Left ventricle myocardium inferior (tissue), 1 donor: Measurements from ENCODE around the gene GON7. TPM values are rescaled to one million over a fixed set of nuclear protein-coding genes. Genes with fewer than 3 reads are reported as not detected.
"Not testable (repeated sequence)": the region's sequence is repeated elsewhere in the genome, so short reads cannot be mapped to it uniquely, and the experiment has no call there.

Experiments
- DNase-seq: peaks from one replicate; pipeline ENCODE4 v3.0.0-alpha.2; 2020
- H3K27ac ChIP-seq: fragments of 200-600 bp; replicated peaks from 2 replicates; pipeline ENCODE4 v1.8.0; 2021
- H3K27me3 ChIP-seq: fragments of 200-600 bp; 2 replicates; pipeline ENCODE4 v1.8.0; 2021; ENCODE audit warnings: low read depth
- H3K36me3 ChIP-seq: fragments of 200-600 bp; 2 replicates; pipeline ENCODE4 v1.8.0; 2021
- H3K4me1 ChIP-seq: fragments of 200-600 bp; 2 replicates; pipeline ENCODE4 v1.8.0; 2021
- H3K4me3 ChIP-seq: fragments of 200-600 bp; 2 replicates; pipeline ENCODE4 v1.8.0; 2021; ENCODE audit warnings: mild to moderate bottlenecking, moderate library complexity
- H3K9me3 ChIP-seq: fragments of 200-600 bp; replicated peaks from 2 replicates; pipeline ENCODE4 v1.8.0; 2021
- intact Hi-C: fragments of 100-400 bp; cut with micrococcal nuclease; formaldehyde crosslinking; loops from one replicate; pipeline ENCODE4 v1.11.0; 2022
- total RNA-seq: library from RNA; stranded (reverse); fragmentation: NEBNext Ultra II Directional; extraction: Animal tissue kit (Norgen Biotek cat#: 25700); gene quantifications from one replicate; pipeline ENCODE4 v1.2.1, GENCODE V29; 2021
- TF ChIP-seq, protein P1 (sequence below): fragments of 200-600 bp; IDR thresholded peaks from 2 replicates; pipeline ENCODE4 v1.8.0; 2021; ENCODE audit warnings: antibody characterized with exemption, mild to moderate bottlenecking, borderline replicate concordance
- donor health status: DM: no; HTN: yes; CAD: no; lungs with severe emphysema.

The GON7 gene
- total RNA-seq, 1 donor from 2014 or later, result 19.0 TPM

DNA sequence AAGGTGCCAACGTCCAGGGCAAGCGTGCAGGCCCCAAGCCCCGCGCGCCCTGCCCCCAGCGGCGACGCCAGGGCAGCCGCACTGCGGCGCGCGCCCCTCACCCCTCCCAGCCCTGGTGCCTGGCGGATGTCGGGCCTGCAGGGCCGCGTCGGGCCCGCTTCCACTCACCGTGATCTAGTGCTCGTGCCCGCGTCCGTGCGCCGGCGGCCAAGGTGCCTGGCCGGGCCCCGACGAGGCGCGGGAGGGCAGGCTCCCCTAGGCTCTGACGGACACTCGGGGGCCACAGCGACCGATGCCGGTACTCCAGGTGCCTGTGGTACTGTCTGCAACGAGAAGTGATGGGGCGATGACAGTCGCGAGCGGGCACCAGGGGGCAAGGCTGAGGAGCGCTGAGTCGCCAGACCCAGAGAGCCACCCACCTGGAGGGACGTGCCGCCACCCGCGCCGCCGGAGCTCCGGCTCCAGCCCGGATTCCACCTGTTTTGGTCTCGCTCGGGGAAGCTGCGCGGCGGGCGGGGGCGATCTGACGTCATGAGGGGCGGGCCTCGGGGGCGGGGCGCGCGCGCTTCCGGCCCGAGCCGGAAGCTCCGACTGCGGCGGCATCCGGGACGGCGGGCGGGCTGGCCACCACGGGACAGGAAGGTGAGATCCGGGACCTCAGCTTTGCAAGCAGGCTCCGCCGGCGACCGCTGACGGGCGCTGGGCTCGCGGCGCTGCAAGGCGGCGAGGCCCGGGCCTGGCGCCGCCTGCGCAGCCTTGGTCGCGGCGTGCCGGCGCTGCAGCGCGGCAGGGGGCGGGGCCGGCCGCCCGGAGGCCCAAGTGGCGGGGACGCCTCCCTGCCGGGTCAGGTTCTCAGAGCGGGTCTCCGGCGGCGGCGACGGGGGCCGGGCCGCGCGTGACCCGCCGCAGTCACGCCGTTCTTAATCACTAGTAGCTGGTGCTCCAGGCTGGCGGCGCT lies 22.2 kb downstream of the GON7 start, which contains the start of the genes LYSET and MOAP1:
Gene LYSET (plus strand): TSS at position 927 of the 958 bp plus-strand sequence. CDS start 89 bp downstream, outside the sequence.
Gene MOAP1 (minus strand): TSS at position 507 of the 958 bp plus-strand sequence. CDS start 655 bp downstream, outside the sequence.
- H3K36me3 ChIP-seq, result peaks cover 41% of the 10 kb centered on the region
- peak; percentile 87 for DNase-seq
- intact Hi-C loops, result no loop called here
- peak within 1 kb of the TSS; percentile 97 for H3K27ac ChIP-seq
- TF ChIP-seq, protein P1, sequence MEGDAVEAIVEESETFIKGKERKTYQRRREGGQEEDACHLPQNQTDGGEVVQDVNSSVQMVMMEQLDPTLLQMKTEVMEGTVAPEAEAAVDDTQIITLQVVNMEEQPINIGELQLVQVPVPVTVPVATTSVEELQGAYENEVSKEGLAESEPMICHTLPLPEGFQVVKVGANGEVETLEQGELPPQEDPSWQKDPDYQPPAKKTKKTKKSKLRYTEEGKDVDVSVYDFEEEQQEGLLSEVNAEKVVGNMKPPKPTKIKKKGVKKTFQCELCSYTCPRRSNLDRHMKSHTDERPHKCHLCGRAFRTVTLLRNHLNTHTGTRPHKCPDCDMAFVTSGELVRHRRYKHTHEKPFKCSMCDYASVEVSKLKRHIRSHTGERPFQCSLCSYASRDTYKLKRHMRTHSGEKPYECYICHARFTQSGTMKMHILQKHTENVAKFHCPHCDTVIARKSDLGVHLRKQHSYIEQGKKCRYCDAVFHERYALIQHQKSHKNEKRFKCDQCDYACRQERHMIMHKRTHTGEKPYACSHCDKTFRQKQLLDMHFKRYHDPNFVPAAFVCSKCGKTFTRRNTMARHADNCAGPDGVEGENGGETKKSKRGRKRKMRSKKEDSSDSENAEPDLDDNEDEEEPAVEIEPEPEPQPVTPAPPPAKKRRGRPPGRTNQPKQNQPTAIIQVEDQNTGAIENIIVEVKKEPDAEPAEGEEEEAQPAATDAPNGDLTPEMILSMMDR, result peak; percentile 45
- H3K4me1 ChIP-seq, result peaks cover 44% of the 10 kb centered on the region
- H3K9me3 ChIP-seq, result no peaks in the 10 kb centered on the region
- peak within 1 kb of the TSS; percentile 91 for H3K4me3 ChIP-seq
- H3K27me3 ChIP-seq, result no peaks in the 10 kb centered on the region

DNA sequence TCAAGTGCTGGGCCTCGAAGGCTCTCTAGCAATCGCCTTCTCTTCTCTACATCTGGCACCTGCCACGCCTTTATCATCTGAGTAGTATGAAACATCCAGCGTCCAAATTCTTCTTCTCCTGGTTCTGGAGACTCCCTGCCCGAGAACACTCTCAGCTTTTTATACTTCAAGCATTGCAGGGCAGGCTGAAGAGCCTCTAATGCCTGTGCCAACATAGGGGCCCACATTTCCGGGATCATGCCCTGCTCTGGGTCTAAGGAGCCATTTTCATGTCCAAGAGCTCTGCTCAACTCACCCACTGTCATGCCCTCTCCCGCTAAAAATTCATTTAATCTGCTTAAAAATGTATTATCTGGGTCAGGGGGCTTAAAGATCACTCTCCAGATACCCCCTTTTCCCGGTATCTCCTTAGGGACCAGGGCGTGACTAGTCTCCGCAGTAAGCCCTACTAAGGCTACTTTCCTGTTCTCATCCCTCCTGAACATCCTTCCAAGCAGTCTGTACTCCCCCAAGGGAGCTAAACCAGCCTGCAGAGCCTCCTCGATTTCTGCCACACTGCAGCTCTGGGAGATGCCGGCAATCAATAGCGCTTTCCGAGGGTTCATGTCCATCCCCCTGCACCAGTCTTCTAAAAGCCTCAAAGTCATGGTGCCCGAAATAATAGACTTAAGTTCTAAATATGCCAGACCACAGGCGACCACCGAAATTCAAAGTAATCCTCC lies 23.1 kb downstream of the GON7 start:
- Histone ChIP-seq H3K9me3 (no peaks in the 10 kb centered on the region), H3K27ac (peak overlapping the region; percentile 97), H3K36me3 (peaks cover 34% of the 10 kb centered on the region), H3K4me3 (peak overlapping the region; percentile 91), H3K27me3 (no peaks in the 10 kb centered on the region), H3K4me1 (peaks cover 44% of the 10 kb centered on the region)
- intact Hi-C loops, result no loop called here
- TF ChIP-seq, protein P1, result no peak
- DNase-seq, result no peak

DNA sequence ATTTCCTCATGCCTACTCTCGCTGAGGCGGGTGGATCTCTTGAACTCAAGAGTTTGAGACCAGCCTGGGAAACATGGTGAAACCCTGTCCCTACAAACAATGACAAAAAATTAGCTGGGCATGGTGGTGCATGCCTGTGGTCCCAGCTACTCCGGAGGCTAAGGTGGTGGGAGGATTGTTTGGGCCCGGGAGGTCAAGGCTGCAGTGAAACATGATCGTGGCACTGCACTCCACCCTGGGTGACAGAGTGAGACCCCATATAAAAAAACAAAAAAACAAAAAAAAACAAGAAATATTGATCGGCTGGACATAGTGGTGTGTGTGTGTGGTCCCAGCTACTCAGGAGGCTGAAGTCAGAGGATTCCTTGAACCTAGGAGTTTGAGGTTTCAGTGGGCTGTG lies 31.4 kb downstream of the GON7 start:
- Histone ChIP-seq H3K4me3 (no peak overlapping the region), H3K4me1 (no peaks in the 10 kb centered on the region), H3K9me3 (no peaks in the 10 kb centered on the region), H3K27me3 (peaks cover 18% of the 10 kb centered on the region), H3K36me3 (no peaks in the 10 kb centered on the region), H3K27ac (no peak overlapping the region)
- intact Hi-C loops, result no loop called here
- TF ChIP-seq, protein P1, result no peak
- no peak for DNase-seq

DNA sequence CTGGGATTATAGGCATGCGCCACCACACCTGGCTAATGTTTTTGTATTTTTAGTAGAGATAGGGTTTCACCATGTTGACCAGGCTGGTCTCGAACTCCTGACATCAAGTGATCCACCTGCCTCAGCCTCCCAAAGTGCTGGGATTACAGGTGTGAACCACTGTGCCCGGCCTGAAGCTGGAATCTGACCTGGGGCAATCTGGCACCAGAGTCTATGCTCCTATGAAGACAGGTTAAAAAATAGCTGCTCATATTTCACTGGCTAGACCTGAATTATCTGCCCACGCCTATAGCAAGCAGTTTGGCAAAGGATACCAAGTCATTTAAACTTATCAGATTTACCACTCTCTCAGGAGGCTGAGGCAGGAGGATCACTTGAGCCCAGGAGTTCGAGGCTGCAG lies 32.1 kb downstream of the GON7 start:
- H3K27ac ChIP-seq, H3K4me3 ChIP-seq, DNase-seq, H3K36me3 ChIP-seq, H3K9me3 ChIP-seq, intact Hi-C loops, H3K4me1 ChIP-seq: not testable (repeated sequence)
- peaks cover 18% of the 10 kb centered on the region for H3K27me3 ChIP-seq

DNA sequence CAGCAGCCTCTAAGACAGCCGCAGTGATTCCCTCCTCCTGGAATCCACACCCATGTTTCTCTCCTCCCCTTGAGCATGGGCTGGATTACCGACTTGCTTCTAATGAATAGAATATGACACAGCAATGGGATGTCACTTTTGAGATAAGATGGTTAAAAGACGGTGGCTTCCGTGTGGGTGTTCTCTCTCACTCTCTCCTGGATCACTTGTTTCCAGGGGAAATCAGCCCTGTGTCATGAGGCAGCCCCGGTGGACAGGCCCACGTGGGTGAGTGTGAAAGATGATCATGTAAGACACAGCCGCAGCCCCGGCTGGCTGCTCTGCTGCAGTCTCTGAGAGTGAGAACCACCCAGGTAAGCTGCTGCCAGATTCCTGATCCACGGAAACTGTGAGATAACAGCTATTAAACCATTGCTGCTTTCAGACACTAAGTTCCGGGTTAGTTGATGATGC lies 32.9 kb downstream of the GON7 start:
- no peak overlapping the region for H3K27ac ChIP-seq
- peaks cover 18% of the 10 kb centered on the region for H3K27me3 ChIP-seq
- no peak overlapping the region for H3K4me3 ChIP-seq
- no peak for DNase-seq
- intact Hi-C loops, result no loop called here
- H3K36me3 ChIP-seq, result no peaks in the 10 kb centered on the region
- TF ChIP-seq, protein P1, result no peak
- no peaks in the 10 kb centered on the region for H3K4me1 ChIP-seq
- no peaks in the 10 kb centered on the region for H3K9me3 ChIP-seq
